HG03095 (cell line): ENCODE measurements around the gene CRTC3.

Source experiments
- ATAC-seq: cut with Tn5 transposase; IDR thresholded peaks from one replicate; pipeline ENCODE4 v1.9.1; 2021; ENCODE audit warnings: moderate library complexity; ENCODE audit not compliant: unreplicated experiment

CRTC3 gene

GRCh38 chr15:90519688-90520087, 10.0 kb upstream of the CRTC3 start:
- ATAC-seq = no peak

- ATAC-seq = no peak
Measured at GRCh38 chr15:90520365-90520764, 9.4 kb upstream of the CRTC3 start.

GRCh38 chr15:90523373-90523772, 6.3 kb upstream of the CRTC3 start:
- ATAC-seq = no peak

GRCh38 chr15:90524018-90524803, 5.5 kb upstream of the CRTC3 start:
- ATAC-seq = peak; percentile 75

GRCh38 chr15:90529011-90529370, 732 bp upstream of the CRTC3 start:
- no peak for ATAC-seq

GRCh38 chr15:90530250-90531051, 728 bp downstream of the CRTC3 start:
- peak; percentile 39 for ATAC-seq

- ATAC-seq = no peak
Measured at GRCh38 chr15:90531147-90531546, 1.4 kb downstream of the CRTC3 start.

- no peak for ATAC-seq
Measured at GRCh38 chr15:90535254-90535653, 5.5 kb downstream of the CRTC3 start.

- ATAC-seq = no peak
Measured at GRCh38 chr15:90539789-90540188, 10.1 kb downstream of the CRTC3 start.

GRCh38 chr15:90540768-90541167, 11.0 kb downstream of the CRTC3 start:
- ATAC-seq = no peak

GRCh38 chr15:90545095-90545494, 15.4 kb downstream of the CRTC3 start:
- ATAC-seq = no peak

- no peak for ATAC-seq
Measured at GRCh38 chr15:90547540-90547939, 17.8 kb downstream of the CRTC3 start.

GRCh38 chr15:90550919-90551318, 21.2 kb downstream of the CRTC3 start:
- ATAC-seq = no peak

- ATAC-seq = no peak
Measured at GRCh38 chr15:90552162-90552928, 22.6 kb downstream of the CRTC3 start.

GRCh38 chr15:90552929-90553211, 23.1 kb downstream of the CRTC3 start:
- no peak for ATAC-seq

- no peak for ATAC-seq
Measured at GRCh38 chr15:90553248-90553745, 23.6 kb downstream of the CRTC3 start.

GRCh38 chr15:90557186-90558084, 27.7 kb downstream of the CRTC3 start:
- no peak for ATAC-seq

- ATAC-seq = no peak
Measured at GRCh38 chr15:90558171-90558573, 28.4 kb downstream of the CRTC3 start.

GRCh38 chr15:90559119-90559518, 29.4 kb downstream of the CRTC3 start:
- ATAC-seq = no peak

- ATAC-seq = no peak
Measured at GRCh38 chr15:90560229-90560776, 30.6 kb downstream of the CRTC3 start.
